SKM-1 treated with dmso at 0.1 percent for 144 hours (cell line): ENCODE results near the gene S100A9.

Experiments
- DNase-seq: peaks from one replicate; lab custom pipeline; 2025; ENCODE audit not compliant: unreplicated experiment; lab: John Stamatoyannopoulos, UW

Gene S100A9

DNA sequence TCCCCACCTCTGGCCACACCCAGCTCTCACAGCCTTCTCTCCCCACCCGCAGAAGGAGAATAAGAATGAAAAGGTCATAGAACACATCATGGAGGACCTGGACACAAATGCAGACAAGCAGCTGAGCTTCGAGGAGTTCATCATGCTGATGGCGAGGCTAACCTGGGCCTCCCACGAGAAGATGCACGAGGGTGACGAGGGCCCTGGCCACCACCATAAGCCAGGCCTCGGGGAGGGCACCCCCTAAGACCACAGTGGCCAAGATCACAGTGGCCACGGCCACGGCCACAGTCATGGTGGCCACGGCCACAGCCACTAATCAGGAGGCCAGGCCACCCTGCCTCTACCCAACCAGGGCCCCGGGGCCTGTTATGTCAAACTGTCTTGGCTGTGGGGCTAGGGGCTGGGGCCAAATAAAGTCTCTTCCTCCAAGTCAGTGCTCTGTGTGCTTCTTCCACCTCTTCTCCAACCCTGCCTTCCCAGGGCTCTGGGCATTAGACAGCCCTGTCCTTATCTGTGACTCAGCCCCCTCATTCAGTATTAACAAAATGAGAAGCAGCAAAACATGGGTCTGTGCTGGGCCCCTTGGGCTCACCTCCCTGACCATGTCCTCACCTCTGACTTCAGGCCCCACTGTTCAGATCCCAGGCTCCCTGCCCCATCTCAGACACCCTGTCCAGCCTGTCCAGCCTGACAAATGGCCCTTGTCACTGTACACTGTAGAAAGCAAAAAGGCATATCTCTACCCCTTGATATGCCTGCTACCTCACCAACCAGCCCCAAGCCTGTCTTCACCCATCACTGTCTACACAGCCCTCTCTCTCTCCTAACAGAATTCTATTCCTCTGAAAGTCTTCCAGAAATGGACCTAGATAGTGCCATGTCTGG lies 3.2 kb downstream of the S100A9 start:
- no peak for DNase-seq

DNA sequence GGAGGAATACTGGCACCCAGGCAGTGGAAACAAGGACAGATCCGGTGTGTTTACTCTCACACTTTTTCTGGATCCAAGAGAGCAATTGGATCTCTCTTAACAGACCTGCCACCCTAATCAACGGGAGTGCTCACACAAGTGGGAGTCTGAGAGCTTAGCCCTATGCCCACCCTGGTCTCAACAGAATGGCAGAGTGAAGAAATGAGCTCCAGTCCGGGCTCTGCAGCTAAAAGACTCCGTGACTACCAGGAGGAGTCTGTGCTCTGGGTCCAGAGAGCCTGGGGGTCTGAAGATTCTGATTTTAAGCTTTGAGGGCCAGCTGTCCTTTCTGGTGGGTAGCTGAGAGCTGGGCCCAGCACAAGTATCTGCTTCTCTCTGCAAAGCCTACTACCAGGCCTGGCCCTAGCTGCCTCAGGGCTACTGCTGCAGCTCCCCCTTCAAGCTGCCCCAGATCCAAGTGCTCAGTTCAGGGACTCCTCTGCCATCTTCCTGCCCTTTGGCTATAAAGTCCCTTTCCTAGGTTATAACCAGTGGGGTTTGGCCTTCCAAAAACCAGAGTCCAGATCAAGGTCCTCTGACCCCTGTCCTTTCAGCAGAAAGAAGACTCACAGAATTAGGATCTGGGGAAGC lies 3.9 kb downstream of the S100A9 start:
- no peak for DNase-seq

DNA sequence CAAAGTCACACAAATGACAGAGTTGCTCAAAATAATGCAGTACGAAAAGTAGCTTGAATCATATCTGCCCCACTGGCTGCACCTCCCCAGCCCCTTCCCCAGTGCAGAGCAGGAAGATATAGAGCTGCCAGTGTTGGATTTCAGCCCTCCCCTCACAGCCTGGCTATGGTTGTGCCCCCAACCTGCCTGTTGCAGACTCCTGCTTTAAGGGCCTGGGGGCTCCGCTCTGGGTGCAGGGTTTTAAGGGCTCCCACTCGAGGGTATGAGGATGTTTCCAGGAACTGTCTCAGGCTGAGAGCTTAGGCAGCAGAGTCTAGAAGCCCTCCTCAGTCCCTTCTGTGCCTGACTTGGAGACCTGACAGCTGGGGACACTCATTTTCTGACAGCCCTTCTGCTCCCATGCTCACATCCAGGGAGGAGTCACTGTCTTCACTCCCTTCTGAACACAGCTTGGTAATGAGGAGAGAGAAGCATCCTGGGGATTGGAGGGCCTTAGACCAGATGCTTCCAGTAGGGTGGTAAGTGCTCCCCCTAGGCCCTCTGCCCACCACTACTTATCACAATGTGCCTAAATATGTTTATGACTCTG lies 4.6 kb downstream of the S100A9 start:
- no peak for DNase-seq

DNA sequence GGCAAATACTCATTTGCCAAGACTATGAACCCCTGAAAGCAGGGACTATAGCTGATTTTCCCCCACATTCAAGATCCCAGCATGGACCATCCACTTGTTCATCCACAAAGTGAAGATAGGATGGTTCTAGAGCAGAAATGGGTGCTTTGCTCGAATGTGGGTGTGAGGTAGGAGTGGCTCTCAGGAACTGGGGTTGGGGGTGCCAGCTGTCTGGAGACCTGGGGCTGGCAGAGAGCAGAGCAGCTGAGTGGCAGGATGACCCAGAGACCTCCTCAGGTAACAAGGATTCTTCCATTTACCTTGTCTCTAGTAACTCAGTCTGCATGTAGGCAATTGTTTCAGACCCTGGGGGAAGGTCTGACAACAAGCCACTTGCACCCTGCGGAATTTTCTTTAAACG lies 6.0 kb downstream of the S100A9 start:
- no peak for DNase-seq

DNA sequence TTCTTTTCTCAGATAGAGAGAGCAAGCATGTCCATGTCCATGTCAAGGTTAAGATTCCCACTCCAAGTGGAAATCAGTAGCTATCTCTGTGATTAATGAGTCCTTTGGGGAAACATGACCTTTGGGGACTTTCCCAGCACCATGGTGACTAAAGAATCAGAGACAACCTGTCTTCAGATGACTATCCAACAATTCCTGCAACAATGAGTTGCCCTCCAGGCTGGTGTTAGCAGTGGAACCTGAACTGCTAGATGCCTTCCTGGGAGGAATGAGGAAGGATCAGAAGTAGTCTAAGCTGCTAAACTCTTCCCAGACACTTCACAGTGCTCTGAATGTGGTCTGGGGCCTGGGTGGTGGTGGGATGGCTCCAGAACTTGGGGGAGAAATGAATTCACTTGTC lies 6.5 kb downstream of the S100A9 start:
- DNase-seq = no peak

DNA sequence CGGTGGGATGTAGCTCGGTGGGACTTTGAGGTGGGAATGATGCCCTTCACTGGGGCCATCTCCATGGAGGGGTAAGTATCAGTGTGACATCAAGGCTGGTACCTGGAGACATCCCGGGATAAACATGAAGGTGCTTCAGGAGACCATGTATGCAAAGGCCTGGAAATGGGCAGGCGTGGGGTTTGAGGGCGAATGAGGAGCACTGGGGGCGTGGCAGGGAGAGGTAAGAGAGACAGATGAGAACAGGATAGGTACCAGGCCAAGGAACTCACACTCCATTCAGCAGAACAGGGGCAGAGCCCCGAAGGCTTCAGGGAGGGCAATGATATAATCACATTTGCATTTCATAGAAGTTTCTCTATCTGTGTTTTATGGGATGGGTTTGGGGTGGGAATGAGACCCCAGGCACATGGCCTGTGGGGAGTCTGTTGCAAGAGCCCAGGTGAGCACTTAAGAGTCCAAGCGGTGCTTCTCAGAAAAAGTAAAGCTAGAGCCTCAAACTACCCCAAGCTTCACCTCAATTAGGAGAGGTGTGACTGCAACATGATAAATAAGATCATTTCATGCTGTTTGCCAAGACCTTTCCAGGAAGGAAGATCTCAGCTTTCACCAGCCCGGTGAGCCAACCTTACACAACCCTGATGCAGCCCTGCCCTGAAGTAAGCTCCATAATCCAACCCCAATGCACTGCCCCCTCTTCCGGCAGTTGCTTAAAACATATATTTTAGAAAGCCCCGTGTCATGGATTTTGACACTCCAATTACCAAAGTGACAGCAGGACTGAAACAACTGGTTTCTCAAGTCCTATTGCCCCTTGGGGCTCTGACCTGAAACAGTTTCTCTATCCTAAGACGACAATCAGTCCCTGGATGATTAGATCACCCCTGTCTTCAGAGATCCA lies 7.4 kb downstream of the S100A9 start:
- peak; percentile 97 for DNase-seq

DNA sequence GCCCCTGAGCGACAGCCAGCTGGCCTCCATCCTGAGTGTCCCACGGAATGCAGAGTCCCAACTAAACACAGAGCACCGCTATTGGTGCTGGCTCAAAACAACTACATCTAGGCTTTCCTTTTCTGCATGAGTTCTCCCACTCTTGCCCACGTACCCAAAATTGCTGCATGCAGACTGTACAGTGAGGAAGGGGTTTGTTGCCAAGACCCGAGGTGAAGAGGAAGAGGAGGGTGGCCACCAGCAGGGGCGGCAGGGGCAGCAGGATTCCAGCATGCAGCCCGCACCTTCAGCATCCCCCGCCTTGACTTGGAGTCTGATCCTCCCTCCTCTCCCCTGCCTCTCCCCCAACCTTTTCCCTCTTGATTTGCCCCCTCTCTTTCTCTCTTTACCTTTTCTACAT lies 8.0 kb downstream of the S100A9 start:
- no peak for DNase-seq

DNA sequence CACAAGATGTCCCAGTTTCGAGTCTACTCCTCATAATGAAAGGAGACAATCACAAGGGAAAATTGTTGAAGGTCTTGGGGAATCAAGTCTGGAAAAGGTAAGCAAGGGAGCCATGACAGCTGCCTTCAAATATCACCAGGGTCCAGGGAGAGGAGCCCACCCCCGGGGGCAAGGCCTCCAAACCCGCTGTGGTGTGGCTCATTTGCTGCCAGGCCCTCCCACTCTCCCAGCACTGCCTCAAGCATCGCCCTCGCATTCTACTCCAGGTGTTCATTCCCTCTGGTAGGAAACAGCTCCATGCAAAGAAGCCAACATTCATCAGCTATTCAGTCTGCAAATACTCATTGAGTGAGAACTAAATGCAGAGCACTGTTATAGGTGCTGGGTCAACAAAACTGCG lies 8.6 kb downstream of the S100A9 start:
- DNase-seq = no peak

DNA sequence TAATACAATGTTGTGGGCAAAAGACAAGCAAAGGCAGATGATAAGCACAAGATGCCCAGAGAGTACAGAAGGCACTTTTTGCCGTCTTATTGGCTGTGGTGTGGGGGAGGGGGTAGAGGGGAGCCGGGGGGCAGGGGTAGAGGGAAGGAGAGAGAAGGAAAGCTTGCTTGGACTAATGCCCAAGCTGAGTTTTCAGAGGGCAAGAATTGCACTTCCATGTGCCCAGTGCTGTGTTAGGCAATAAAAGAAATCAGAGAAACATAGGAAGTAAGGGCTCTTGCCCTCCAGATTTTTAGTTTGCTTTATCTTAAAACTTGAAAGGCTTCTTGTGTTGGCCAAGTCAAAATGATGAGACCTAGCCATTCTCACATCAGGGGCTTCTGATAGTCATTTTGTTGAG lies 9.4 kb downstream of the S100A9 start:
- no peak for DNase-seq

DNA sequence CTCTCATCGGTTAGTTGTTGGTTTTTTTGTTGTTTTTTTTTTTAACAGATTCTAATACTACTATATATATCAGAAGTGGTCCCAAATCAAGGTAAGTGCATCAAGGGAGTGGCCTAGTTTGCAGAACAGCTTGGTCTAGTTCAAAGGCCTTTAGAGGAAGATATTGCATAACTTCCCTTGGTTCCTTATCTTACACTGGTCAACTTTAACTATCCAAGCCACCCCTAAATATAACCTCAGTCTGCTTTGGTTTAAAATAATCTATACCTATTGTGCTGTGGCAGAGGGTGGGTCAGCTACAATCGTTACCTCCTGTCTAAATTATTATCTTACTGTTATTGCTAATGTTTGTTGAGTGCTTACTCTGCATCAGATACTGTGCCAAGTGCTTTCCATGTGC lies 10.8 kb downstream of the S100A9 start:
- peak; percentile 74 for DNase-seq

DNA sequence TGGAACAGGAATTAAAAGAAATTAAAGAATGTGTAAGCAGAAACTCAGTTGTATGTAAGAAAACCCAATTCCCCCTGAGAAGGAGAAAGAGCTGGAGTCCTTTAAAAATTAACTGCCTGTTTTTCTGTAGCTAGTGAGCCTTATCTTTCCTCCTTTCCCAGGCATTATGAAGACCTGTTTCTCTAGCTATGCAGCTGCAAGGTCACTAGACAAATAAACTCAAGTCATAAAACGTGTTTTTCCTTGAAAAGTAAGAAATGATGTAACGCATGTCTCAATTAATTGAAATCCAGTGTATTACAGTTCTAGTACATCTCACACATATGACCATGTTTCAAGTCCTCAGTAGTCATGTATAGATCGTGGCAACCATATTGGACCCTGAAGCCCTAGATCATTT lies 12.5 kb downstream of the S100A9 start:
- DNase-seq = no peak

DNA sequence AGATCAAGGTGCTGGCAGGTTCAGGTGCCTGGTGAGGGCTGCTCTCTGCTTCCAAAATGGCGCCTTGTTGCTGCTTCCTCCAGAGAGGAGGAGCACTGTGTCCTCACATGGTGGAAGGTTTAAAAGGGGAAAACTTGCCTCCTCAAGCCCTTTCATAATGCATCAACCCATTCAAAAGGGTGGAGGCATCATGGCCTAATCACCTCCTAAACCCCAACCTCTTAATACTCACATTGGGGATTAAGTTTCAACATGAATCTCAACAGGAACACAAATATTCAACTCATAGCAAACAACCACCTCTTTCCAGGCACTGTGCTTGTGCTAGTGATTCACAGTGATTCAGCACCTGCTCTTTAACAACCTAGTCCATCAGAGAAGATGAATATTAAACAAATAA lies 13.6 kb downstream of the S100A9 start:
- DNase-seq = no peak

DNA sequence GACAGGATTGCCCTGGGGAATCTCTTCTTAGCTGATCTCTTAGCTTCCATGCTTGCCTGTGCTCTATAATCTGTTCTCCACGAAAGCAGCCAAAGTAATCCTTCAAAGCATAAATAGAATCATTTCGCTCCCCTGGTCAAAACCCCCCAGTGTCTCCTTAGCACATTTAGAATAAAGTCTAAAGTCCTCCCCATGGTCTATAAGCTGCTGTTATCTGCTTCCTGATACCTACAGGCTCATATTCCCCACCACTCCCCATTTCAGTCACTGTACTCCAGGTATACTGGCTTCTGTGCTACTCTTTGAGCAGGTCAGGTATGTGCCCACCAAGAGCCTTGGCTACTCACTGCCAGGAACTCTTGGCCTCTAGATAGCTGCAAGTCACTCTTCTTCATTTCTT lies 14.9 kb downstream of the S100A9 start:
- no peak for DNase-seq

DNA sequence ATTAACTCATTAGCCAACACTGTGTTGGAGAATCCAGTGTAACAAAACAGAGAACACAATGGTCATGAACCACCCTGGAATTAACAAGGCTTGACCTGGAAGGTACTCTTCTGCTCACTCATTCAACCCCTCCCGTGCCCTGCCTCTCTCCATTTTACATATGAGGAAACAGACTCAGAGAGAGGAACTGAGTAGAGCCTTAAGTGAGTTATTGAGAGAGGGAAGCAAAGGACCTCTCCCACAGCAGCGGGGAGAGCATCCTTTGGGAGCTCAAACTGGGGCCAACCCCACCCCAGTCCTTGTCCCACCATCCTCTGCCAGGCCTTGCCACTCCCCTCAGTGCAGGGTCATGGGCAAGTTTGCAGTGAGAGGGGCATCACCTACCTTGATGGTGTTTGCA lies 16.4 kb downstream of the S100A9 start:
- peak; percentile 66 for DNase-seq

DNA sequence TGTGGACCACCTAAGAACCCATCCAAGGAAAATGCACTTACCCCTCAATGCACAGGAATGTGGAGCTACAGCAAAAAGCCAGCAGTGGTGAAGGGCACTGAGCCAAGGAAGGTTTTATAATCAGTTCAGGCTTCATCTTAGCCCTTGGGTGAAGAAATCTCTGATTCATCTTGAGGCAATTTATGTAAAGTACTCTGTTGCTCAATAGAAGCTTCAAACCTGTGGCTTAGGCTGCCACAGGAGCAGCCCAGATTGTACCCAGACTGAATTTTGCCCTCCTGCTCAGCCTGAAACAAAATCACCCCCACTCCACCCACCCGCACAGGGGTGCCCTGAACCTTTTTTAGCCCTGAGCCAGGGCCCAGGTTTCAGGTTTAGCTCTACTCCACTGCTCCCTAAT lies 17.9 kb downstream of the S100A9 start, which contains the start of gene S100A12:
TSS of gene S100A12 (minus strand) at position 111 of the 400 bp plus-strand sequence. CDS start 1,029 bp downstream, outside the sequence.
- DNase-seq = peak; percentile 90

DNA sequence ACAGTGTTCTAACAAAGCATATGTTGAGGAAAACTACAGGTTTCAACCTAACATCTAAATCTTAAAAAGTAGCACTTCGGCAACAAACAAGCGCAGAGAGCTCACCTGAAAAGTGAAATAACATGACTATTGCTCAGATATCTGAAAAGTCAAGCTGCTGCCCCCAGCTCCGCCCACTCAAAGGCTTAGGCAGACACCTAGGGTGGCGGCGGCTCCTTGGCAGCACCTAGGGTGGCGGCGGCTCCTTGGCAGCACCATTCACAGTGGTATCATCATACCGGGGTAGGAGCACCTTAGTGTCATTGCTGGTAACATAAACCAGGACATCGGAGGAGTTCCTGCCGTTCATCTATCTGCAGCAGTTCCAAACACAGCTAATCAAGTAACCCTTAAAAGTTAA lies 21.9 kb downstream of the S100A9 start:
- no peak for DNase-seq

DNA sequence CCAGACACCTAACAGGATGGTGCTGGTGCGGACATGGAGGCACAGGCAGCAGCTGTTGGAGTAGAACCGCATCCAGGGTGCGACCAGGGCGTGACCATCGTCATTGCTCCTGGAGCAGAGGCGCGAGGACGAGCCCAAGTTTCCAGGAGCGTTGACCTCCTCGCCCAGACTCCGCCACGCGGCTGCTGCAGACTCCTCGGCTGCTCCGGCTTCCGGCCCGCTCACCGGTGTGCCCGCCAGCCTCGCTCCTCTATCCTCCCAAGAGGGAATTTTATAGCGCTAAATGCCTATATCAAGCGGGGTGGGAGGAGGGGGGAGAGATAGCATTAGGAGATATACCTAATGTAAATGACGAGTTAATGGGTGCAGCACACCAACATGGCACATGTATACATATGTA lies 23.1 kb downstream of the S100A9 start:
- DNase-seq = no peak

DNA sequence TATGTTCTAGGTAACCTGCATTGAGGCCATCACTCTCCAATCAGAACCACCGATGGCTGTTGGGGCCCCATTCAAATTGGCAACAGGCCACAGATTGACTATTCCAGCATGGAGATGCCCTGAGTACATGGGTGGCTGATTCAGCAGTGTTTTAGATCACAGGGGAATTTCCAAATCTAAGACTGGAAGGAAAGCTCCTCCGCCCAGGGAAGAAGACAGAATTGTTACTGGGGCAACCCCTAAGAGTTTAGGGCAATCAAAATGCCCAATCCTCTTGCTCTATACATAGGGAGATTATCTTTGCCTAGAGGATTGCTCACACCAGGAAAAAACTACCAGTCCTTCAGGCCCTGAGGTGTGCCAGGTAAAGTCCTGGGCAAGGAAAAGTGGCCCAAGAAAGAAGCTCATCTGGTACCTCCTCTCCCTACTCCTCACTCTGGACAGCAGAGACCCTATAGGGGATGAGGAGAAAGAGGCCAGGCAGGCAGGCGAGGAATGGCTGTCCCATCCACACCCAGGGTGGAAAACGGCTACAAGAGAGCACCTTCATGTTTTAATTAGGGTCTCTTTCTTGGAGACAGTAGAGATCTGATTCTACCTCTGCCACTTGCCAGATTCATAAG lies 27.4 kb downstream of the S100A9 start:
- no peak for DNase-seq

DNA sequence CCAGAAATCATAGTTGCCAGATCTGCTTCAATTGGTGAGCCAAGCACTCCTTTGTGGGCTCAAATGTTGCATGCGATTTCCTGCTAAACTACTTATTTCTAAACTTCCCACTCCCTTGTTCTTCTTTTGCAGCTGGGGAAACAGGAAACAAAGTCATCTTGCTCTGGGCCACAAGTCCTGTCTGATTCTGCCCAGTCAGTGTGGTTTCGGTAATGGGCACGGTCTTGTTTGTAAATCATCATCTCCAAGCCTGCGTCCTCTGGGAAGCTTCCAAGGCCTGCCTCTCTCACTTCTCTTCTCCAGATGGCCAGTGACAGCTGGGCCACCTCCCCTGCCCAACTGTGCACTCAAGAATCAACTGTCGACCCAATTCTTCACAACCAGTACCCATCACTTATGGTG lies 28.8 kb downstream of the S100A9 start:
- DNase-seq = peak; percentile 100

DNA sequence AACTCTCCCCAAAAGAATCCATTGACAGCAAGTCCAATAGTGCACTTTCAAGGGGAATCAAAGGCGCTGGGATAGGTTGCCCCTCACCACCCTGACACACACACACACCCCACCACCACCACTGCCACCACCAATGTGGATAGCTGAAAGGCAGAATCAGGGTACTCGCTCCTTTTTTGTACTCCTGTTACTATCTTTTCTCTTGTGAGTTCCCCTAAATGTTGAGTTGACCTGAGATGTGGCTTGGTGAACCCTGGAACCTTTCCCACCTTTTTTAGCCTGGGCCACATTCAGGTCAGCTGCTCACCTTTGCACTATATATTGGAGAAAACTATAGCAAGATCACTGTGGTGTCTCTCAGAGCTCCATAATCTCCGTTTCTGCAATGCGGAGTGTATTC lies 29.3 kb downstream of the S100A9 start:
- no peak for DNase-seq

DNA sequence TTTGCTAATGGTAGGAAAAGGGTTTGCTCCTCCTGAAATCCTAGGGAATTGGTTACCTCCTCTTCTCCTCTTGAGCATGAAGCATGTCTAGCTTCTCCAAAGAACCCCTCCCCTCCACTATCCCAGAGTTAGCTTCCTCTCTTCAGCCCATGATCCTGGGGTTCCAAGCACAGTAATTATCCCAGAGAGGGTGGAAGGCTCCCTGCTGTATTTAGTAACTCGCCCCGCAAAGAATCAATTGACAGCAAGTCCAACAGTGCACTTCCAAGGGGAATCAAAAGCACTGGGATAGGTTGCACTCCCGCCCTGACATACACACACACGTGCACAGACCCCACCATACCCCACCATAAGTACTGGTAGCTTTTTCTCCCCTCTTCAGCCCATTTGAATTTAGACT lies 30.1 kb downstream of the S100A9 start:
- DNase-seq = no peak
